Measurements from ENCODE around the gene IQGAP2. TPM values are rescaled to one million over a fixed set of nuclear protein-coding genes. Genes with fewer than 3 reads are reported as not detected.

The IQGAP2 gene
- total and polyA plus RNA-seq, 9 of the 15 experiments (the other 6 are each of a cell fraction or from before 2014, with no cell fraction given): 8.7 to 23.2 (median 17.4) TPM

GRCh38 chr5:76372323-76373054 lies 30.6 kb upstream of the IQGAP2 start (continued):
- TF ChIP-seq ZMIZ1 (IDR thresholded peaks at IDR 0.05; ENCODE audit: low read depth in 2 of 2, low read length in 2 of 2): peak in 1 of 2 experiments; percentile 74; a peak in 2 of 4 replicates
- no peak for TF ChIP-seq KAT7 (CRISPR knock-in tag; IDR thresholded peaks at IDR 0.05; ENCODE audit: borderline replicate concordance)
- TF ChIP-seq ARID3B (CRISPR knock-in tag; IDR thresholded peaks at IDR 0.05; ENCODE audit: borderline replicate concordance): no peak
- no peak for TF ChIP-seq ZNF277 (CRISPR knock-in tag; IDR thresholded peaks at IDR 0.05; ENCODE audit: borderline replicate concordance)
- no peak for TF ChIP-seq NCOA6 (IDR thresholded peaks at IDR 0.05)
- 0 out of 2 replicates have a peak, but pooled peaks have one; percentile 51 for TF ChIP-seq MYC (IDR thresholded peaks at IDR 0.05; ENCODE audit: low read depth, low read length)
- TF ChIP-seq MYC (CRISPR knock-in tag; IDR thresholded peaks at IDR 0.05; ENCODE audit: borderline replicate concordance, low read depth): no peak
- TF ChIP-seq ATF1 (CRISPR knock-in tag; IDR thresholded peaks at IDR 0.05): no peak
- TF ChIP-seq ATF1 (tag; IDR thresholded peaks at IDR 0.05): peak; percentile 64
- TF ChIP-seq ZBTB26 (CRISPR knock-in tag; IDR thresholded peaks at IDR 0.05): peak; percentile 10; the same call in 1 of the 2 replicates
- TF ChIP-seq LEF1 (IDR thresholded peaks at IDR 0.05): peak; percentile 89
- TF ChIP-seq, protein P1, sequence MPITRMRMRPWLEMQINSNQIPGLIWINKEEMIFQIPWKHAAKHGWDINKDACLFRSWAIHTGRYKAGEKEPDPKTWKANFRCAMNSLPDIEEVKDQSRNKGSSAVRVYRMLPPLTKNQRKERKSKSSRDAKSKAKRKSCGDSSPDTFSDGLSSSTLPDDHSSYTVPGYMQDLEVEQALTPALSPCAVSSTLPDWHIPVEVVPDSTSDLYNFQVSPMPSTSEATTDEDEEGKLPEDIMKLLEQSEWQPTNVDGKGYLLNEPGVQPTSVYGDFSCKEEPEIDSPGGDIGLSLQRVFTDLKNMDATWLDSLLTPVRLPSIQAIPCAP (CRISPR knock-in tag; IDR thresholded peaks at IDR 0.05; ENCODE audit: borderline replicate concordance): no peak
- no peak for TF ChIP-seq ELK3 (CRISPR knock-in tag; IDR thresholded peaks at IDR 0.05)
- peak; percentile 95 for TF ChIP-seq EP300 (IDR thresholded peaks at IDR 0.05; ENCODE audit: low read length)
- no peak for TF ChIP-seq SNIP1 (IDR thresholded peaks at IDR 0.05; ENCODE audit: low read depth)
- TF ChIP-seq CHD4 (IDR thresholded peaks at IDR 0.05; ENCODE audit: insufficient read depth, insufficient replicate concordance, low read depth, low read length, poor library complexity, severe bottlenecking): no peak
- TF ChIP-seq ZBED1 (IDR thresholded peaks at IDR 0.05): no peak
